Subcutaneous preadipocyte (primary cell): Measurements from ENCODE around the gene HES1. TPM values are rescaled to one million over a fixed set of nuclear protein-coding genes. Genes with fewer than 3 reads are reported as not detected.

Experiments
- small RNA-seq: library from RNA; depleted of rRNA; stranded (forward); fragments of <200 nt; gene quantifications from one replicate; pipeline ENCODE3, GENCODE V24; 2012
- total RNA-seq: library from RNA; depleted of rRNA; stranded (reverse); fragments of >200 nt; gene quantifications from 2 replicates; pipeline ENCODE4 v1.2.3, GENCODE V29; 2012

Gene HES1
- total RNA-seq, result 0.39 TPM in 1 of 2 replicates, not detected in the other

GRCh38 chr3:194135806-194136518 lies at the start of gene HES1:
TSS of gene HES1 (plus strand) at chr3:194136148. CDS start at chr3:194136381, 233 bp downstream.

Small RNAs within 50 kb of the gene (small RNA-seq; reads per million reads assigned to genes)
- gene RN7SL215P, result not detected

Other genes starting within 250 kb of the HES1 start
- gene CPN2, start 215.2 kb downstream of the HES1 start, total RNA-seq, result not detected in 2 replicates
- gene LRRC15, start 233.6 kb downstream of the HES1 start, total RNA-seq, result under 0.01 TPM in 2 replicates